ENCODE measurements around the gene RUFY3.

DNA sequence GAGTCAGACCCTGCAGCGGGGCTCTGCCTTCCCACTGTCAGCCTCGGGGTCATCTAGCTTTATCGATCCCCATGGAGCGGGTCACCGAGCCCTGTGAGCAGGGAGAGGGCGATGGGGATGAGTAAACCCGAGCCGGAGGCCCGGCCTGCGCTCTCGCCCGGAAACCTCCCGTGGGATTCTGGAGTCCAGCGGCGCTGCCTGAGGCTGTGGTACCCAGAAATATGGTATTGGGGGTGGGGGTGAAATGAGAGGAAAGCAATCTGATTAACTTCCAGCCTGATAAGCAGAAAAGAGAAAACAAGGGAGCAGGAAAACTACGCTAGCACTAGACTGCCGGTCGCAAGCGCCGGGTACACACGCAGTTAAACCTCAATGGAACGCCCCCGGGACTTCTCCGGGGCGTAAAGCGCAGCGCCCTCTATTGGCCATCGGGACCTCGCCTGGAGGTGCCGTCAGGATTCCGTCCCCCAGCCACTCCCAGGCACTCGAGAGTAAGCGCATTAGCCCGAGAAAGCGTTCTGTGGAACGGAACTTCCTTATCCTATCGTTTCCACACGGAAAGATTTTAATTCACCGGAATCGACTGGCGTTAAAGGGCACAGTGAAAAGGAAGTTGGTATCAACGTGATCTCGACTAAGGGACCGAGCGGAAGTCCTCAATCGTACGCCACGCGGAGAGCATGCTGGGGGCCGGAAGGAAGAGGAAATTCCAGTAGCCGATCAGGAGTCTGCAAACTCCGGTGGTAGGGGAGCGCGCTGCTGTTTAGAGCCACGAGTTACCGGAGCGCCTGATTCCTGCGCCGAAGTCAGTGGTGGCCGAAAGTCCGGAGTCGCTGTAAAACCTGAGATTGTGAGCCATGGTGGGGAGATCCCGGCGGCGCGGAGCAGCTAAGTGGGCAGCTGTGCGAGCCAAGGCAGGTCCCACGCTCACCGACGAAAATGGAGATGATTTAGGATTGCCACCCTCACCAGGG lies 33.7 kb upstream of the RUFY3 start, which contains the start of gene UTP3:
- TF ChIP-seq, protein P1, sequence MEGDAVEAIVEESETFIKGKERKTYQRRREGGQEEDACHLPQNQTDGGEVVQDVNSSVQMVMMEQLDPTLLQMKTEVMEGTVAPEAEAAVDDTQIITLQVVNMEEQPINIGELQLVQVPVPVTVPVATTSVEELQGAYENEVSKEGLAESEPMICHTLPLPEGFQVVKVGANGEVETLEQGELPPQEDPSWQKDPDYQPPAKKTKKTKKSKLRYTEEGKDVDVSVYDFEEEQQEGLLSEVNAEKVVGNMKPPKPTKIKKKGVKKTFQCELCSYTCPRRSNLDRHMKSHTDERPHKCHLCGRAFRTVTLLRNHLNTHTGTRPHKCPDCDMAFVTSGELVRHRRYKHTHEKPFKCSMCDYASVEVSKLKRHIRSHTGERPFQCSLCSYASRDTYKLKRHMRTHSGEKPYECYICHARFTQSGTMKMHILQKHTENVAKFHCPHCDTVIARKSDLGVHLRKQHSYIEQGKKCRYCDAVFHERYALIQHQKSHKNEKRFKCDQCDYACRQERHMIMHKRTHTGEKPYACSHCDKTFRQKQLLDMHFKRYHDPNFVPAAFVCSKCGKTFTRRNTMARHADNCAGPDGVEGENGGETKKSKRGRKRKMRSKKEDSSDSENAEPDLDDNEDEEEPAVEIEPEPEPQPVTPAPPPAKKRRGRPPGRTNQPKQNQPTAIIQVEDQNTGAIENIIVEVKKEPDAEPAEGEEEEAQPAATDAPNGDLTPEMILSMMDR (IDR thresholded peaks at IDR 0.05; ENCODE audit: low read depth, low read length, poor library complexity, severe bottlenecking): peak; percentile 98
- no peak for TF ChIP-seq EZH2phosphoT487 (IDR thresholded peaks at IDR 0.05; ENCODE audit: borderline replicate concordance, low read length)

Measured in DOHH2 (cell line).